Upper lobe of right lung (tissue), 1 donor: ENCODE data around the gene KATNAL2. TPM values are rescaled to one million over a fixed set of nuclear protein-coding genes. Genes with fewer than 3 reads are reported as not detected.

Source experiments
- ATAC-seq: fragments of 200-7000 bp; cut with Tn5 transposase; one replicate; pipeline ENCODE4 v1.9.1; 2020; ENCODE audit warnings: mild to moderate bottlenecking, moderate library complexity
- DNase-seq: peaks from one replicate; pipeline ENCODE4 v3.0.0-alpha.2; 2020
- H3K27ac ChIP-seq: fragments of 200-600 bp; one replicate; pipeline ENCODE4 v1.8.0; 2022
- H3K27me3 ChIP-seq: fragments of 200-600 bp; one replicate; pipeline ENCODE4 v1.8.0; 2022; ENCODE audit warnings: mild to moderate bottlenecking
- H3K36me3 ChIP-seq: fragments of 200-600 bp; one replicate; pipeline ENCODE4 v1.8.0; 2022
- H3K4me1 ChIP-seq: fragments of 200-600 bp; one replicate; pipeline ENCODE4 v1.8.0; 2022
- H3K4me3 ChIP-seq: fragments of 200-600 bp; one replicate; pipeline ENCODE4 v1.8.0; 2022; ENCODE audit warnings: mild to moderate bottlenecking
- H3K9me3 ChIP-seq: fragments of 200-600 bp; one replicate; pipeline ENCODE4 v1.8.0; 2022
- CTCF ChIP-seq: fragments of 200-600 bp; IDR thresholded peaks from one replicate; pipeline ENCODE4 v1.8.0; 2022; ENCODE audit warnings: antibody characterized with exemption
- intact Hi-C: fragments of 100-400 bp; cut with DNase I; formaldehyde crosslinking; loops from one replicate; pipeline ENCODE4 v1.11.0; 2022
- total RNA-seq: library from RNA; stranded (reverse); fragmentation: NEBNext Ultra II Directional; extraction: Animal tissue kit (Norgen Biotek cat#: 25700); gene quantifications from one replicate; pipeline ENCODE4 v1.2.1, GENCODE V29; 2021
- donor health status: DM: no; HTN: yes; CAD: no; lungs with severe emphysema.

KATNAL2 gene
- total RNA-seq, 1 donor from 2014 or later: 3.1 TPM

GRCh38 chr18:47075098-47075883, 157.9 kb downstream of the KATNAL2 start:
- Histone ChIP-seq H3K27ac (no peak overlapping the region), H3K9me3 (no peaks in the 10 kb centered on the region), H3K4me3 (no peak overlapping the region), H3K4me1 (no peaks in the 10 kb centered on the region), H3K27me3 (no peaks in the 10 kb centered on the region), H3K36me3 (no peaks in the 10 kb centered on the region)
- DNase-seq (no peak), ATAC-seq (no peak)
- no peak for TF ChIP-seq CTCF
- intact Hi-C loops: no loop called here

DNA sequence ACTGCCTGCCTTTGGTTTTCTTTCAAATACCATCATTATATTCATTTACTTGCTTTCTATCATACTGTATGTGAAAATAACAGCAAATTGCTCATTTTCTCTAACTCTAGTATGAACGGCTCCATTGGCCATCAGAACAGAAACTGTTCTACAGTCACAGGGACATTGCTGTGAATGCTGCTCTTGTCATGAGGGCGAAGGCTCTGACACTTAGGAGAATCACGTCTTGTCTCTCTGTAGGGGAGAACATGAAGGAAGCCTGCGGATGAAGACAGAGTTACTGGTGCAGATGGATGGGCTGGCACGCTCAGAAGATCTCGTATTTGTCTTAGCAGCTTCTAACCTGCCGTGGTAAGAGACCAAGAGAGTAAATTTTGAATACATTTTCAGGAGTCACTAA, 159.7 kb downstream of the KATNAL2 start:
- intact Hi-C loops: no loop called here
- H3K27ac ChIP-seq: no peak overlapping the region
- no peak for ATAC-seq
- H3K36me3 ChIP-seq: no peaks in the 10 kb centered on the region
- DNase-seq: no peak
- no peaks in the 10 kb centered on the region for H3K9me3 ChIP-seq
- H3K4me1 ChIP-seq: no peaks in the 10 kb centered on the region
- H3K4me3 ChIP-seq: no peak overlapping the region
- no peaks in the 10 kb centered on the region for H3K27me3 ChIP-seq
- TF ChIP-seq CTCF: no peak

DNA sequence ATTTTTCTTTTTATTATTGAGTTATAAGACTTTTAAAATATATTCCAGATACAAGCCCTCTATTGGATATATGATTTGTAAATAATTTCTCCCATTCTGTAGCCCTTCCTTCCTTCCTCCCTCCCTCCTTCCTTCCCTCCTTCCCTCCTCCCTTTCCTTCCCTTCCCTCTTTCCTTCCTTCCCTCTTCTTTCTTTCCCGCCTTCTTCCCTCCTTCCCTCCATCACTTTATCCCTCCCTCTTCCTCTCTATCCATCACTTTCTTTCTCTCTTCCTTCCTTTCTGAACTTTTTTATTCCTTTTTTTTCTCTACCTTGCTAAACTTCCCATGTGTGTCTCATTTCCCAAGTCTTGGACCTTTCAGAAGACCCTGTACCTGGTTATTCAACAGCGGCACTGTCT, 163.5 kb downstream of the KATNAL2 start:
- H3K27me3 ChIP-seq: no peaks in the 10 kb centered on the region
- no peak overlapping the region for H3K4me3 ChIP-seq
- DNase-seq: no peak
- no peak for ATAC-seq
- H3K4me1 ChIP-seq: no peaks in the 10 kb centered on the region
- no peaks in the 10 kb centered on the region for H3K36me3 ChIP-seq
- no peak for TF ChIP-seq CTCF
- intact Hi-C loops: no loop called here
- H3K9me3 ChIP-seq: no peaks in the 10 kb centered on the region
- no peak overlapping the region for H3K27ac ChIP-seq

- TF ChIP-seq CTCF: no peak
- no peak for DNase-seq
- no peak overlapping the region for H3K27ac ChIP-seq
Measured at GRCh38 chr18:47081578-47081977, 164.2 kb downstream of the KATNAL2 start.

DNA sequence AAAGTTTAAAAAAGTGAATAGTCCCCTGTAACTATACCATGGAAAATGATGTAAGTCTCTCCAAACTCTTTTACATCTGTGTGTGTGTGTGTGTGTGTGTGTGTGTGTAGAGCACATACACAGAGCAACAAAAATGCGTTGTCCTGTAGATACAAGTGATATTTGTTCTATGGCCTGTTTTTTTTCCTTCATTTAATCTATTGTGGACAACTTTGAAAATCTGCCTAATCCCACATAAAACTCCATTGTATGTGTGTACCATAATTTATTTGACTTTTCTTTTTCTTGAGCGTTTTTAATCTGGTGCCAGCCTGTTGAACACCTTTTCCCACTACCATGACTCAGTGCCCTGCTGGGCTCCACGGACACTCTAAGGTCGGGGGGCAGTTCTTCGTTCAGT, 170.3 kb downstream of the KATNAL2 start:
- no peak for DNase-seq

More at GRCh38 chr18:47081578-47081977, 164.2 kb downstream of the KATNAL2 start:
- ATAC-seq: no peak
- Histone ChIP-seq H3K4me1 (no peaks in the 10 kb centered on the region), H3K4me3 (no peak overlapping the region), H3K9me3 (no peaks in the 10 kb centered on the region), H3K27me3 (no peaks in the 10 kb centered on the region), H3K36me3 (no peaks in the 10 kb centered on the region)
- intact Hi-C loops: no loop called here

More for the DNA sequence above, 170.3 kb downstream of the KATNAL2 start:
- Histone ChIP-seq H3K4me1 (no peaks in the 10 kb centered on the region), H3K4me3 (no peak overlapping the region), H3K9me3 (no peaks in the 10 kb centered on the region), H3K27me3 (no peaks in the 10 kb centered on the region), H3K27ac (no peak overlapping the region), H3K36me3 (no peaks in the 10 kb centered on the region)
- no peak for TF ChIP-seq CTCF
- no peak for ATAC-seq
- intact Hi-C loops: no loop called here
